Trophoblast cell (in vitro differentiated cells and primary cell): ENCODE results near the gene MAB21L4.
"Not testable (repeated sequence)": the region's sequence is repeated elsewhere in the genome, so short reads cannot be mapped to it uniquely, and the experiment has no call there.

ENCODE experiments used
- DNase-seq, 2 donors: peaks; one replicate each; pipeline ENCODE4 v3.0.0-alpha.2; 2016
- H2AFZ ChIP-seq: 2 replicates; pipeline ENCODE4 v1.6.1; 2013; ENCODE audit warnings: low read length, moderate library complexity, mild to moderate bottlenecking; ENCODE audit not compliant: insufficient read depth, poor library complexity
- H2AK5ac ChIP-seq: 2 replicates; pipeline ENCODE4 v1.6.1; 2013; ENCODE audit warnings: mild to moderate bottlenecking, low read length
- H2BK120ac ChIP-seq: 2 replicates; pipeline ENCODE4 v1.6.1; 2013; ENCODE audit warnings: low read length, mild to moderate bottlenecking, moderate library complexity; ENCODE audit not compliant: insufficient read depth, poor library complexity
- H2BK12ac ChIP-seq: 2 replicates; pipeline ENCODE4 v1.6.1; 2013; ENCODE audit warnings: mild to moderate bottlenecking, low read length, moderate library complexity
- H2BK5ac ChIP-seq: 2 replicates; pipeline ENCODE4 v1.6.1; 2013; ENCODE audit warnings: low read length, low read depth, moderate library complexity, mild to moderate bottlenecking; ENCODE audit not compliant: poor library complexity
- H3K14ac ChIP-seq: 2 replicates; pipeline ENCODE4 v1.6.1; 2013; ENCODE audit warnings: mild to moderate bottlenecking, low read length
- H3K18ac ChIP-seq: 2 replicates; pipeline ENCODE4 v1.6.1; 2013; ENCODE audit warnings: mild to moderate bottlenecking, low read length
- H3K23ac ChIP-seq: 2 replicates; pipeline ENCODE4 v1.6.1; 2013; ENCODE audit warnings: low read length
- H3K27ac ChIP-seq: 2 replicates; pipeline ENCODE4 v1.5.1; 2013; ENCODE audit warnings: low read depth, mild to moderate bottlenecking, inconsistent platforms, low read length, moderate library complexity
- H3K27me3 ChIP-seq: 2 replicates; pipeline ENCODE4 v1.6.1; 2013; ENCODE audit warnings: inconsistent platforms, mild to moderate bottlenecking, low read length, moderate library complexity; ENCODE audit not compliant: insufficient read depth
- H3K36me3 ChIP-seq, 2 experiments: 1 replicate in 1 of 2; 2 replicates in 1 of 2; pipeline ENCODE4 v1.6.1; 2013; ENCODE audit warnings: low read length in 2 of 2, mild to moderate bottlenecking in 2 of 2, moderate library complexity in 1 of 2; ENCODE audit not compliant: insufficient read depth in 2 of 2, control insufficient read depth in 1 of 2
- H3K4ac ChIP-seq: 2 replicates; pipeline ENCODE4 v1.6.1; 2013; ENCODE audit warnings: low read depth, mild to moderate bottlenecking, low read length, moderate library complexity
- H3K4me1 ChIP-seq, 2 experiments: 1 replicate in 1 of 2; 2 replicates in 1 of 2; pipeline ENCODE4 v1.6.1; 2013; ENCODE audit warnings: low read length in 2 of 2, mild to moderate bottlenecking in 2 of 2, moderate library complexity in 1 of 2; ENCODE audit not compliant: insufficient read depth in 2 of 2, control insufficient read depth in 1 of 2
- H3K4me2 ChIP-seq: 2 replicates; pipeline ENCODE4 v1.6.1; 2013; ENCODE audit warnings: inconsistent platforms, mild to moderate bottlenecking, low read length, moderate library complexity
- H3K4me3 ChIP-seq: 2 replicates; pipeline ENCODE4 v1.5.1; 2013; ENCODE audit warnings: mild to moderate bottlenecking, low read depth, low read length, inconsistent platforms
- H3K79me1 ChIP-seq: one replicate; pipeline ENCODE4 v1.6.1; 2013; ENCODE audit warnings: low read length
- H3K79me2 ChIP-seq: 2 replicates; pipeline ENCODE4 v1.6.1; 2013; ENCODE audit warnings: low read length, mild to moderate bottlenecking; ENCODE audit not compliant: control insufficient read depth, insufficient read depth, poor library complexity
- H3K9ac ChIP-seq: 2 replicates; pipeline ENCODE4 v1.6.1; 2013; ENCODE audit warnings: mild to moderate bottlenecking, low read length
- H3K9me3 ChIP-seq: 2 replicates; pipeline ENCODE4 v1.6.1; 2013; ENCODE audit warnings: low read depth, mild to moderate bottlenecking, control low read depth, inconsistent platforms, low read length; ENCODE audit not compliant: insufficient read depth
- H4K12ac ChIP-seq: 2 replicates; pipeline ENCODE4 v1.6.1; 2013; ENCODE audit warnings: low read depth, mild to moderate bottlenecking, low read length, moderate library complexity
- H4K8ac ChIP-seq: 2 replicates; pipeline ENCODE4 v1.6.1; 2013; ENCODE audit warnings: low read depth, mild to moderate bottlenecking, low read length, moderate library complexity
- H4K91ac ChIP-seq: one replicate; pipeline ENCODE4 v1.6.1; 2013; ENCODE audit warnings: low read depth, mild to moderate bottlenecking, low read length, moderate library complexity
- WGBS: extraction: QIAGEN DNeasy Blood & Tissue Kit; methylation state at CpG from one replicate; pipeline ENCODE4 v1.1.7; 2013; ENCODE audit warnings: missing lambda C conversion rate; ENCODE audit not compliant: insufficient read length, insufficient coverage; ENCODE audit errors: extremely low coverage; 5-methylcytosine and 5-hydroxymethylcytosine counted together

MAB21L4 gene

DNA sequence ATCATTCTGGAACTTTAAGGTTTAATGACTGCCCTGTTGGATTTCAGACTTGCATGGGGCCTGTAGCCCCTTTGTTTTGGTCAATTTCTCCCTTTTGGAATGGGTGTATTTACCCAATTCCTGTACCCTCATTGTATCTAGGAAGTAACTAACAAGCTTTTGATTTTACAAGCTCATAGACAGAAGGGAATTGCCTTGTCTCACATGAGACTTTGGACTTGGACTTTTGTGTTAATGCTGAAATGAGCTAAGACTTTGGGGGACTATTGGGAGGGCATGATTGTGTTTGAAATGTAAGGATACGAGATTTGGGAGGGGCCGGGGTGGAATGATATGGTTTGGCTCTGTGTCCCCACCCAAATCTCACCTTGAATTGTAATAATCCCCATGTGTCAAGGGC lies 49.6 kb downstream of the MAB21L4 start:
- H3K36me3 ChIP-seq, H4K8ac ChIP-seq, H3K9ac ChIP-seq, H3K14ac ChIP-seq, H3K23ac ChIP-seq, DNase-seq, H2BK12ac ChIP-seq, H2AK5ac ChIP-seq, H3K27ac ChIP-seq, H3K79me1 ChIP-seq, H2BK120ac ChIP-seq, H4K91ac ChIP-seq, H4K12ac ChIP-seq, H3K4me1 ChIP-seq, H3K27me3 ChIP-seq, H2BK5ac ChIP-seq, H3K4ac ChIP-seq, H3K9me3 ChIP-seq, H3K79me2 ChIP-seq, H2AFZ ChIP-seq, H3K18ac ChIP-seq, H3K4me3 ChIP-seq, H3K4me2 ChIP-seq: not testable (repeated sequence)
- no CpG with 5 or more reads among the region's 2 CpGs for WGBS

DNA sequence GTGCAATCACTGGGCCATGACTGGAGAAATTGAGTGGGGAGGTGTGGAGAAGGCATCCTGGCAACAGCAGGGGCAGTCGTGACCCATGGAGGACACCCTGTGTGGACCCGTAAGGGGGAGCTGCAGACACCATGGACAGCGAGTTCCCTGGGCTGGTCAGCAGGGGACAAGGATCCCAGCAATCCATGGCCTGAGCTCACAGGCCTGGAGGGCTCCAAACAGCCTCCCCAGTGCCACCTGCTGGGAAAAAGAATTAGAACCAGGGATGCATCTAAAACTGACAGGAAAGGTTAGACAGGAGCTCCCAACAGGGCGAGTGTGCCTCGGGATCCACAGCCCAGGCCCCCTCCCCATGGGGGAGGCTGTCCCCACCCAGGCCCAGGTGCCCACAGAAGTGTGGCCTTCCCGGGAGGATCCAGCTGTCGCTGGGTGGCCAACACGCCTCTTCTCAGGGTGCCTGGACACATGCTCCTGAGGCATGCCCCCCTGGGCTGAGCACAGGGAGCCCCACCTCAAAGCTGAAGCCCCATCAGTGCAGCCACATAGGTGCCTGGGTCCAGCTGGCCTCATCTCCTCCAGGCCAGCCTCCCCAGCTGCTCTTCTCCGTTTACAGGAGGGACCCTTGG lies 55.4 kb downstream of the MAB21L4 start:
- H4K91ac ChIP-seq = no peak overlapping the region
- no peak overlapping the region for H3K4me2 ChIP-seq
- no peak overlapping the region for H2BK120ac ChIP-seq
- no peak overlapping the region for H2BK5ac ChIP-seq
- H3K4ac ChIP-seq = no peak overlapping the region
- no peaks in the 10 kb centered on the region for H3K4me1 ChIP-seq
- no peaks in the 10 kb centered on the region for H3K9me3 ChIP-seq
- H3K9ac ChIP-seq = no peak overlapping the region
- H3K14ac ChIP-seq = no peak overlapping the region
- H4K8ac ChIP-seq = no peak overlapping the region
- H2AK5ac ChIP-seq = no peak overlapping the region
- H3K79me1 ChIP-seq = no peaks in the 10 kb centered on the region
- H3K23ac ChIP-seq = no peak overlapping the region
- H3K18ac ChIP-seq = no peak overlapping the region
- H4K12ac ChIP-seq = no peak overlapping the region
- no peak overlapping the region for H2BK12ac ChIP-seq
- no peaks in the 10 kb centered on the region for H3K27me3 ChIP-seq
- DNase-seq = peak; percentile 65 to 78
- no peak overlapping the region for H2AFZ ChIP-seq
- H3K36me3 ChIP-seq = no peaks in the 10 kb centered on the region
- peak overlapping the region; percentile 34 for H3K4me3 ChIP-seq
- no peak overlapping the region for H3K27ac ChIP-seq
- no peaks in the 10 kb centered on the region for H3K79me2 ChIP-seq
- no CpG with 5 or more reads among the region's 9 CpGs for WGBS

DNA sequence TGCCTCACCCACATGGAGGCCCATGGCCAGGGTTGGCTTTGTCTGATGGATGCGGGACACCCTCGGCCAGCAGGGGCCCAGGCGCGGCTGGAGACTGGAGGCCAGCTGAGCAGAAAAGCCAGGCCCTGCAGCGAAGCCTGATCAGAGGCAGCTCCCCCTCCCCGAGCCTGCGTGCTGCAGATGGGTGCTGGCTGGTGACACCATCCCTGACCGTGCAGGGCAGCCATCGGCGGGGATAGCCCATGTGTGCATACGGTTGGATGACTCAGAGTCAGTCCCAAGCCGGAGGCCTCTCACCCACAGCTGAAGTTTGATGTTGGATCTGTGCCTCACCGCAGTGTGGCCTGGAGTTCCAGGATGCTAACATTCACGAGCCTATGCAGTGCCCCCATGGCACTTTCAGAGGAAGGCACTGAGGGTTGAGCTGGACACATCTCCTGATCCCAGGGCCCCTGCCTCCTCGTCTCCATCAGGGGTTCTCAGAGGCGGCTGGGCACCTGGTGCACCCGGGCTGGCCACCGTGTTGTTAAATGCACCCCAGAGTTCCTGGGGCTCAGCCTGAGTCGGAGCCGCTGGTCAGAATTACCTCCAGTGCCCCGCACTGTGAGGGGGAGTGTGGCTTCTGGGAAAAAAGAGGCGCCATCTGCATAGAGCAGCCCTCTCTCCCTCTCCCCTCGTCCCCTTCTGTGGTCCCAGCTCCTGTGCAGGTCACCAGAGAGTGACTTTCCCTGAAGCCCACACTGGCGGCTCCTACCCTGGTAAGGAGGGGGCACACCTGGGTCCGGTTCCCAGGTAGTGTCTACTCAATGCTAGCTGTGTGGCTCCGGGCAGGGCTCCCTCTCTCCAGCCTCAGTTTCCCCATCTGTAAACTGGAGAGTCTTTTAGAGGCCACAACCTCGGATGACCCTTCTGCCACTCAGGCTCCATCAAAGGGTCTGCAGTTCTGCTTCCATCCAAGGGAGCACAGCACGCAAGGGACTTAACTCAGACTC lies 56.5 kb downstream of the MAB21L4 start:
- Histone ChIP-seq H3K4me2 (no peak overlapping the region), H4K12ac (no peak overlapping the region), H3K36me3 (no peaks in the 10 kb centered on the region), H3K27me3 (no peaks in the 10 kb centered on the region), H2BK5ac (no peak overlapping the region), H3K9ac (no peak overlapping the region), H4K8ac (no peak overlapping the region), H3K4me1 (no peaks in the 10 kb centered on the region), H3K79me1 (no peaks in the 10 kb centered on the region), H3K27ac (no peak overlapping the region), H3K4me3 (no peak overlapping the region), H3K4ac (no peak overlapping the region), H3K23ac (no peak overlapping the region), H3K79me2 (no peaks in the 10 kb centered on the region), H4K91ac (no peak overlapping the region), H3K14ac (no peak overlapping the region), H3K9me3 (no peaks in the 10 kb centered on the region), H2AK5ac (no peak overlapping the region), H2AFZ (no peak overlapping the region), H2BK12ac (no peak overlapping the region), H3K18ac (no peak overlapping the region), H2BK120ac (no peak overlapping the region)
- no peak for DNase-seq
- no CpG with 5 or more reads among the region's 28 CpGs for WGBS

DNA sequence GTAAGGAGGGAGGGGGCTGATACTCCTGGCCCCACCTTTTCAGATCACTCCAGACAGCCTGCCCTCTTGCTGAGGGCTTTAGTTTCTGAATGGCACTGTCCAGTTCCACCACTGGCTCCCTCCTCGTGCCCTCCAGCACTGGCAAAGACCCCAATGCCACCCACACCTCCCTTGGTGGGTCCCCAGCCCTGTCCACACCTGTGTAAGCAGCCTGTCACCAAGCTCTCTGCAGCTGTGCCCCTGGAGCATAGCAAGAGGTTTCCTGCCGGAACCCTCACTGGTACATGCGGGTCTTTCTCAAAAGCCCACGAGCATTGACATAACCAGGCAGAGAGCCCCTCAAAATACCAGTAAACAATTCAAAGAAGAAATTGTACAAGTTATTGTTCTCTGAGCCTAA lies 58.3 kb downstream of the MAB21L4 start:
- Histone ChIP-seq H3K14ac (no peak overlapping the region), H3K4me2 (no peak overlapping the region), H3K18ac (no peak overlapping the region), H3K4ac (no peak overlapping the region), H2BK12ac (no peak overlapping the region), H3K27me3 (peaks cover under 1% of the 10 kb centered on the region), H4K12ac (no peak overlapping the region), H3K4me3 (no peak overlapping the region), H3K4me1 (no peaks in the 10 kb centered on the region), H2BK120ac (no peak overlapping the region), H2AK5ac (no peak overlapping the region), H2AFZ (no peak overlapping the region), H4K8ac (no peak overlapping the region), H4K91ac (no peak overlapping the region), H3K27ac (no peak overlapping the region), H3K79me1 (no peaks in the 10 kb centered on the region), H2BK5ac (no peak overlapping the region), H3K79me2 (no peaks in the 10 kb centered on the region), H3K36me3 (no peaks in the 10 kb centered on the region), H3K9ac (no peak overlapping the region), H3K23ac (no peak overlapping the region), H3K9me3 (no peaks in the 10 kb centered on the region)
- DNase-seq = no peak
- WGBS = no CpG with 5 or more reads among the region's 4 CpGs
